GM23338 (cell line): ENCODE results near the gene EML3. TPM values are rescaled to one million over a fixed set of nuclear protein-coding genes. Genes with fewer than 3 reads are reported as not detected.

ENCODE experiments used
- ATAC-seq: fragments of 200-7000 bp; cut with Tn5 transposase; 3 replicates; pipeline ENCODE4 v1.9.1; 2020
- DNase-seq: peaks from one replicate; pipeline ENCODE4 v3.0.0-alpha.2; 2015; ENCODE audit warnings: low spot score
- H2AFZ ChIP-seq: fragments of 200-600 bp; sonication (generic); 2 replicates; pipeline ENCODE4 v1.8.0; 2016; ENCODE audit warnings: antibody characterized with exemption, mild to moderate bottlenecking, moderate library complexity
- H3F3A ChIP-seq: fragments of 200-600 bp; sonication (generic); replicated peaks from 2 replicates; pipeline ENCODE4 v1.8.0; 2017; ENCODE audit warnings: antibody characterized with exemption, mixed run types, low read depth
- H3K27ac ChIP-seq: fragments of 200-600 bp; sonication (generic); 2 replicates; pipeline ENCODE4 v1.6.1; 2016; ENCODE audit warnings: low read depth
- H3K27me3 ChIP-seq: fragments of 200-600 bp; sonication (generic); 2 replicates; pipeline ENCODE4 v1.8.0; 2016; ENCODE audit warnings: mild to moderate bottlenecking, mixed run types, moderate library complexity; ENCODE audit not compliant: insufficient read depth
- H3K36me3 ChIP-seq: fragments of 200-600 bp; sonication (generic); 2 replicates; pipeline ENCODE4 v1.8.0; 2016; ENCODE audit warnings: mild to moderate bottlenecking; ENCODE audit not compliant: insufficient read depth
- H3K4me1 ChIP-seq: fragments of 200-600 bp; sonication (generic); 2 replicates; pipeline ENCODE4 v1.8.0; 2016; ENCODE audit warnings: mild to moderate bottlenecking, moderate library complexity; ENCODE audit not compliant: insufficient read depth
- H3K4me2 ChIP-seq: fragments of 200-600 bp; sonication (generic); 2 replicates; pipeline ENCODE4 v1.7.1; 2017; ENCODE audit warnings: mixed run types
- H3K4me3 ChIP-seq: fragments of 200-600 bp; sonication (generic); 2 replicates; pipeline ENCODE4 v1.6.1; 2016; ENCODE audit warnings: mixed run types
- H3K79me2 ChIP-seq: fragments of 200-600 bp; sonication (generic); replicated peaks from 2 replicates; pipeline ENCODE4 v1.8.0; 2017; ENCODE audit warnings: mild to moderate bottlenecking; ENCODE audit not compliant: insufficient read depth
- H3K9me2 ChIP-seq: fragments of 200-600 bp; sonication (generic); 2 replicates; pipeline ENCODE4 v1.8.0; 2017; ENCODE audit not compliant: insufficient read depth
- H4K20me1 ChIP-seq: fragments of 200-600 bp; sonication (generic); replicated peaks from 2 replicates; pipeline ENCODE4 v1.8.0; 2017; ENCODE audit warnings: mild to moderate bottlenecking; ENCODE audit not compliant: insufficient read depth
- H3K27ac Mint-ChIP-seq: 2 replicates; pipeline ENCODE4 v1.8.0; 2020; ENCODE audit warnings: inconsistent platforms, mild to moderate bottlenecking, moderate library complexity, mixed read lengths
- H3K27me3 Mint-ChIP-seq: 3 replicates; pipeline ENCODE4 v1.8.0; 2022; ENCODE audit warnings: low read depth, mild to moderate bottlenecking, moderate library complexity, mixed read lengths, inconsistent platforms; ENCODE audit not compliant: insufficient read depth, poor library complexity
- H3K36me3 Mint-ChIP-seq: 3 replicates; pipeline ENCODE4 v1.8.0; 2021; ENCODE audit warnings: low read depth, mild to moderate bottlenecking, inconsistent platforms, moderate library complexity, mixed read lengths
- H3K4me1 Mint-ChIP-seq: 3 replicates; pipeline ENCODE4 v1.8.0; 2020; ENCODE audit warnings: mild to moderate bottlenecking, inconsistent platforms, mixed read lengths
- H3K4me3 Mint-ChIP-seq: 3 replicates; pipeline ENCODE4 v1.8.0; 2021; ENCODE audit warnings: moderate library complexity, mild to moderate bottlenecking, inconsistent platforms, mixed read lengths
- H3K9me3 Mint-ChIP-seq: 3 replicates; pipeline ENCODE4 v1.8.0; 2020; ENCODE audit warnings: moderate library complexity, mild to moderate bottlenecking, inconsistent platforms, mixed read lengths
- CREB1 ChIP-seq: fragments of 250-450 bp; sonication (Bioruptor Pico); IDR thresholded peaks from 2 replicates; pipeline ENCODE4 v1.5.0; 2020; ENCODE audit warnings: low read depth, mild to moderate bottlenecking, moderate library complexity
- EZH2phosphoT487 ChIP-seq: fragments of 200-600 bp; sonication (generic); IDR thresholded peaks from one replicate; pipeline ENCODE4 v1.8.1; 2018; ENCODE audit warnings: antibody characterized with exemption; ENCODE audit not compliant: unreplicated experiment
- JUNB ChIP-seq: IDR thresholded peaks from one replicate; pipeline ENCODE4 v1.6.1; 2016; ENCODE audit warnings: antibody characterized with exemption; ENCODE audit not compliant: unreplicated experiment
- NANOG ChIP-seq: IDR thresholded peaks from 2 replicates; pipeline ENCODE4 v1.6.1; 2016; ENCODE audit warnings: antibody characterized with exemption, borderline replicate concordance
- POLR2AphosphoS5 ChIP-seq: IDR thresholded peaks from 2 replicates; pipeline ENCODE4 v1.6.1; 2016; ENCODE audit warnings: antibody characterized with exemption, low read depth
- STAT1 ChIP-seq: IDR thresholded peaks from one replicate; pipeline ENCODE4 v1.6.1; 2016; ENCODE audit warnings: antibody characterized with exemption; ENCODE audit not compliant: unreplicated experiment
- ZNF114 ChIP-seq: fragments of 250-450 bp; sonication (Bioruptor Pico); IDR thresholded peaks from 2 replicates; pipeline ENCODE4 v1.5.0; 2020; ENCODE audit warnings: mild to moderate bottlenecking, moderate library complexity
- ZNF331 ChIP-seq: fragments of 250-450 bp; sonication (Bioruptor Pico); IDR thresholded peaks from 2 replicates; pipeline ENCODE4 v1.5.0; 2020; ENCODE audit warnings: low read depth, mild to moderate bottlenecking, moderate library complexity
- polyA plus RNA-seq: library from polyadenylated mRNA; unstranded; fragments of >200 nt; fragmentation: Nextera tagmentation; extraction: Ambion mirVana; gene quantifications from 2 replicates; pipeline ENCODE4 v1.2.1, GENCODE V29; 2016
- total RNA-seq: library from RNA; depleted of rRNA; stranded (reverse); fragments of >200 nt; shearing (Covaris generic); gene quantifications from 2 replicates; pipeline ENCODE4 v1.2.3, GENCODE V29; 2014
- TF ChIP-seq, protein P1 (sequence below): IDR thresholded peaks from 2 replicates; pipeline ENCODE4 v1.6.1; 2016; ENCODE audit warnings: antibody characterized with exemption
- TF ChIP-seq, protein P2 (sequence below): IDR thresholded peaks from one replicate; pipeline ENCODE4 v1.6.1; 2018; ENCODE audit warnings: antibody characterized with exemption; ENCODE audit not compliant: unreplicated experiment

The EML3 gene
- total and polyA plus RNA-seq, 2 experiments from 2014 or later = 15.4 to 17.1 TPM

DNA sequence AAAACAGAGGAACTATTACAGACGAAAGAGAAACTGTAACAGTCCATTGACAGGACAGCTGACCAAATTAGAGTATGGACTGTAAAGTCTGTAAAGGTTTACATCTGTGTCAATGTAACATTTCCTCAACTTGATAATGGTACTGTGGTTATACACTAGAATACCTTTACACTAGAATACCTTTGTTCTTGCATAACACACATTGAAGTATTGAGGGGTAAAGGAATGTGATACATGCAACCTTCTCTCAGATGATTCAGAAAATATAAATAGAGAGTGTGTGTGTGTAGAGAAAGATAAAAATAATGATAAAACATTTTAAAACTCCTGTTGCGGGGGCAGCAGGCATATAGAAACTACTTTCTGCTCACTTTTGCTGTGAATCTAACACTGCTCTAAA is 33.3 kb downstream of the EML3 start:
- no peak overlapping the region for H3K4me3 Mint-ChIP-seq
- peaks cover 51% of the 10 kb centered on the region for H3K36me3 Mint-ChIP-seq
- Histone ChIP-seq H3K4me3 (no peak overlapping the region), H2AFZ (no peak overlapping the region), H3K4me1 (peaks cover 8% of the 10 kb centered on the region; the same call in 1 of the 2 replicates), H3F3A (peaks cover 12% of the 10 kb centered on the region; the same call in 1 of the 2 replicates), H3K4me2 (no peak overlapping the region), H4K20me1 (no peaks in the 10 kb centered on the region; the same call in 1 of the 2 replicates), H3K27ac (no peak overlapping the region), H3K79me2 (peaks cover 9% of the 10 kb centered on the region; the same call in 1 of the 2 replicates), H3K36me3 (peaks cover 3% of the 10 kb centered on the region), H3K27me3 (no peaks in the 10 kb centered on the region), H3K9me2 (no peaks in the 10 kb centered on the region)
- no peak for DNase-seq
- no peak overlapping the region for H3K27ac Mint-ChIP-seq
- no peaks in the 10 kb centered on the region for H3K9me3 Mint-ChIP-seq
- H3K4me1 Mint-ChIP-seq = peaks cover 9% of the 10 kb centered on the region
- peaks cover 9% of the 10 kb centered on the region for H3K27me3 Mint-ChIP-seq
- TF ChIP-seq STAT1 (no peak), NANOG (no peak), JUNB (no peak), ZNF114 (CRISPR knock-in tag) (no peak), CREB1 (CRISPR knock-in tag) (no peak)
- TF ChIP-seq, protein P1, sequence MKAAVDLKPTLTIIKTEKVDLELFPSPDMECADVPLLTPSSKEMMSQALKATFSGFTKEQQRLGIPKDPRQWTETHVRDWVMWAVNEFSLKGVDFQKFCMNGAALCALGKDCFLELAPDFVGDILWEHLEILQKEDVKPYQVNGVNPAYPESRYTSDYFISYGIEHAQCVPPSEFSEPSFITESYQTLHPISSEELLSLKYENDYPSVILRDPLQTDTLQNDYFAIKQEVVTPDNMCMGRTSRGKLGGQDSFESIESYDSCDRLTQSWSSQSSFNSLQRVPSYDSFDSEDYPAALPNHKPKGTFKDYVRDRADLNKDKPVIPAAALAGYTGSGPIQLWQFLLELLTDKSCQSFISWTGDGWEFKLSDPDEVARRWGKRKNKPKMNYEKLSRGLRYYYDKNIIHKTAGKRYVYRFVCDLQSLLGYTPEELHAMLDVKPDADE = no peak
- ATAC-seq = no peak

DNA sequence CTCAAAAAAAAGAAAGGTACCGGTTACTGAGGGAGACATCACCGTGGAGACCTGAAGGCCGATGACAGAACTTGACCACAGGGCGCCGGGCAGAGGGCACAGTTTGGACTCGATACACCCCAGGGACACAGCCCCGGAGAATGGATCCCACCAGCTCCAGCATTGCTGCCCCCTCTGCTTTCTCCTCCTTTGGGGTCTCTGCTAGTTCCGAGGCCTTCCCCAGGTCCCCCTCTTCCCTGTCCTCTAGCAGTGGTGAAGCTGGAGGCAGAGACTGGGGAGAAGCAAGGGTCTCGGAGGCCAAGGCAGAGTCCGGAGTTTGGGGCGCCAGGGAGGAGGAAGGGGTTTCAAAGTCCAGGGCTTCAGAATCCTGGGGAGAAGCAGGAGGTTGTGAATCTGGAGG is 34.0 kb downstream of the EML3 start:
- Mint-ChIP-seq H3K9me3 (no peaks in the 10 kb centered on the region), H3K27ac (no peak overlapping the region), H3K4me3 (no peak overlapping the region), H3K36me3 (peaks cover 46% of the 10 kb centered on the region), H3K27me3 (peaks cover 13% of the 10 kb centered on the region), H3K4me1 (peaks cover 9% of the 10 kb centered on the region)
- Histone ChIP-seq H2AFZ (no peak overlapping the region), H3K27ac (no peak overlapping the region), H3K27me3 (no peaks in the 10 kb centered on the region), H3K4me2 (no peak overlapping the region), H3K79me2 (peaks cover 9% of the 10 kb centered on the region), H4K20me1 (no peaks in the 10 kb centered on the region; the same call in 1 of the 2 replicates), H3F3A (peaks cover 12% of the 10 kb centered on the region; the same call in 1 of the 2 replicates), H3K36me3 (peaks cover 3% of the 10 kb centered on the region), H3K4me1 (peaks cover 8% of the 10 kb centered on the region; the same call in 1 of the 2 replicates), H3K4me3 (no peak overlapping the region), H3K9me2 (no peaks in the 10 kb centered on the region)
- ATAC-seq = no peak
- no peak for DNase-seq
- no peak for TF ChIP-seq ZNF331 (CRISPR knock-in tag)
- TF ChIP-seq EZH2phosphoT487 = no peak
- TF ChIP-seq, protein P2, sequence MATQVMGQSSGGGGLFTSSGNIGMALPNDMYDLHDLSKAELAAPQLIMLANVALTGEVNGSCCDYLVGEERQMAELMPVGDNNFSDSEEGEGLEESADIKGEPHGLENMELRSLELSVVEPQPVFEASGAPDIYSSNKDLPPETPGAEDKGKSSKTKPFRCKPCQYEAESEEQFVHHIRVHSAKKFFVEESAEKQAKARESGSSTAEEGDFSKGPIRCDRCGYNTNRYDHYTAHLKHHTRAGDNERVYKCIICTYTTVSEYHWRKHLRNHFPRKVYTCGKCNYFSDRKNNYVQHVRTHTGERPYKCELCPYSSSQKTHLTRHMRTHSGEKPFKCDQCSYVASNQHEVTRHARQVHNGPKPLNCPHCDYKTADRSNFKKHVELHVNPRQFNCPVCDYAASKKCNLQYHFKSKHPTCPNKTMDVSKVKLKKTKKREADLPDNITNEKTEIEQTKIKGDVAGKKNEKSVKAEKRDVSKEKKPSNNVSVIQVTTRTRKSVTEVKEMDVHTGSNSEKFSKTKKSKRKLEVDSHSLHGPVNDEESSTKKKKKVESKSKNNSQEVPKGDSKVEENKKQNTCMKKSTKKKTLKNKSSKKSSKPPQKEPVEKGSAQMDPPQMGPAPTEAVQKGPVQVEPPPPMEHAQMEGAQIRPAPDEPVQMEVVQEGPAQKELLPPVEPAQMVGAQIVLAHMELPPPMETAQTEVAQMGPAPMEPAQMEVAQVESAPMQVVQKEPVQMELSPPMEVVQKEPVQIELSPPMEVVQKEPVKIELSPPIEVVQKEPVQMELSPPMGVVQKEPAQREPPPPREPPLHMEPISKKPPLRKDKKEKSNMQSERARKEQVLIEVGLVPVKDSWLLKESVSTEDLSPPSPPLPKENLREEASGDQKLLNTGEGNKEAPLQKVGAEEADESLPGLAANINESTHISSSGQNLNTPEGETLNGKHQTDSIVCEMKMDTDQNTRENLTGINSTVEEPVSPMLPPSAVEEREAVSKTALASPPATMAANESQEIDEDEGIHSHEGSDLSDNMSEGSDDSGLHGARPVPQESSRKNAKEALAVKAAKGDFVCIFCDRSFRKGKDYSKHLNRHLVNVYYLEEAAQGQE = no peak
- TF ChIP-seq POLR2AphosphoS5 = no peak
- no peak for TF ChIP-seq STAT1
- TF ChIP-seq, protein P1 = no peak
